Mucosa of gallbladder (tissue), 1 donor: ENCODE measurements around the gene GBP4. TPM values are rescaled to one million over a fixed set of nuclear protein-coding genes. Genes with fewer than 3 reads are reported as not detected.
"Not testable (repeated sequence)": the region's sequence is repeated elsewhere in the genome, so short reads cannot be mapped to it uniquely, and the experiment has no call there.

Experiments
- DNase-seq: peaks from one replicate; pipeline ENCODE4 v3.0.0-alpha.2; 2020; ENCODE audit warnings: low spot score
- total RNA-seq: library from RNA; stranded (reverse); gene quantifications from one replicate; pipeline ENCODE4 v1.2.1, GENCODE V29; 2021
- donor health status: DM: no; HTN: no; CAD: no.

Gene GBP4, protein sequence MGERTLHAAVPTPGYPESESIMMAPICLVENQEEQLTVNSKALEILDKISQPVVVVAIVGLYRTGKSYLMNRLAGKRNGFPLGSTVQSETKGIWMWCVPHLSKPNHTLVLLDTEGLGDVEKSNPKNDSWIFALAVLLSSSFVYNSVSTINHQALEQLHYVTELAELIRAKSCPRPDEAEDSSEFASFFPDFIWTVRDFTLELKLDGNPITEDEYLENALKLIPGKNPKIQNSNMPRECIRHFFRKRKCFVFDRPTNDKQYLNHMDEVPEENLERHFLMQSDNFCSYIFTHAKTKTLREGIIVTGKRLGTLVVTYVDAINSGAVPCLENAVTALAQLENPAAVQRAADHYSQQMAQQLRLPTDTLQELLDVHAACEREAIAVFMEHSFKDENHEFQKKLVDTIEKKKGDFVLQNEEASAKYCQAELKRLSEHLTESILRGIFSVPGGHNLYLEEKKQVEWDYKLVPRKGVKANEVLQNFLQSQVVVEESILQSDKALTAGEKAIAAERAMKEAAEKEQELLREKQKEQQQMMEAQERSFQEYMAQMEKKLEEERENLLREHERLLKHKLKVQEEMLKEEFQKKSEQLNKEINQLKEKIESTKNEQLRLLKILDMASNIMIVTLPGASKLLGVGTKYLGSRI
- 4.6 TPM for total RNA-seq

DNA sequence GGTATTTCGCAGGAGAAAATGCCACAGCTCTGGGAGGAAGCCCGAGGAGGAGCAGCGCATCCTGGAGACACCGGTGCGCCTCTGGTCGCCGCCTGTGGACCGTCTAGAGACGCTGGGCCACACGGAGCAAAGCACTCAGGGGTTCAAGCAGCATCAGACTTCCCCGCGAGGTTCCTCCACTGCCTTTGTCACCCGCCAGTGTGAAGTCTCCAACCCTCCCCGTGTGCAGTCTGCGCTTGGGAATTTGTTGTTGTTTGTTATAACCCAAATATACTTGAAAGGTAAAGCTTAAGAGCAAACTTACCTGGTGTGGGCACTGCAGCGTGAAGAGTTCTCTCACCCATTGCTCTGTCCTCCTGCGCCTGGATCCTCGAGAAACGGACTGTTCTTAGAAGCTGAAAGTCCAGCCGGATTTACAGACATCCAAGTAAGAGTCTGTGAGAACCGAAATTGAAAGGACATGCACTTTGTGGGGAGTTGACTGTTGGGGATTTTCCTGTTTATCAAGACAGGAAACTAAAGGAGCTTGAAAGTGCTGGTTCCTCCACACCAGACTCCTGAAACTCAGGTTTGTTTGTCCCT is at the start of gene GBP4:
TSS of gene GBP4 (minus strand) at position 452 of the 582 bp plus-strand sequence. CDS start at position 344, 108 bp downstream.
- DNase-seq, result peak; percentile 20

DNA sequence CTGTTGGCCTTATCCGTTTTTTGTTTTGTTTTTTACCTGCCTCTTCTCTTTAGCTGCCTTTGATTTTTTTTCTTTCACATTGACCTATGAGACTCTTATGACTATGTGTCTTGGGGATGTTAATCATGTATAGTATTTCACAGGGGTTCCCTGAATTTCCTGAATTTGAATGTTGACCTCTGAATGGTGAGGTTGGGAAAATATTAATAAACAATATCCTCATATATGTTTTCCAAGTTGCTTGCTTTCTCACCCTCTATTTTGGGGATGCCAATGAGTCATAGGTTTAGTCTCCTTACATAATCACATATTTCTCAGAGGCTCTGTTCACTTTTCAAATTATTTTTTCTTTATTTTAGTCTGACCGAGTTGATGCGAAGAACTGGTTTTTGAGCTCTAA is 44.3 kb upstream of the GBP4 start:
- no peak for DNase-seq

DNA sequence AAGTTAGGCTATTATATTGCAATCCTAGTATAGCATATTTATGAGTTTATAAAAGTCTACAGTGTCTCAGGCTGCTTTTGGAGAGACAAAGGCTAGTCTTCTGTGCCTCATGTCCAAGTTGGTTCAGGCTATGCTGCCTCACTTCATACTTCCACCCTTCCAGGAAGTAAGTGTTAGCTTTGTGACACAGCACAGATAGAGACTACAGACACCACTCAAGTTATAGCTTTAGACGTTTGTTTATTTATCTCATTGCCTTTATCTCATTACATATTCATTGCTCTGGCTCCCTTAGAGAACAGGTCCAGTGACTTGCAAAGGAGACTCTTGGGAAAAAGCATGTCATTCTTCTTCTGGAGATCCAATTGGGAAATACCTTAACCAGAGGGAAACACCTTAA is 22.6 kb upstream of the GBP4 start:
- DNase-seq, result no peak

DNA sequence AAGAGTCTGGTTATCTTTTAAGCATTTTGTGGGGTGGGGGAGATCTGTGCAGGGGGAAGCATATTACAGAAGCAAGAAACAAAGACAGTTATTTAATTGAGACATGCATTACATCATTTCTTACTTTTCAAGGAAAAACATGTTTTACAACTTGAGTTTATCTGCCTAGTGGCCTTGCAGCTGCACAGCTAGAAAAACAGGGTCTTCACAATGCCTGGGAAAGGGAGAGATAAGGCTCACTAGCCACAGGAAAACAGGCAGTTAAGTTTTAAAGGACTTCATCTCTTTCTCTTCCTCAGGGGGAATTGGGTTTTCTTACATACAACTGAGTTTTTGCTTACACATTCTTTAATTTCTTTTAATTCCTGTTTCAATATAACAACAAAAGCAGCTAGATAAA is 21.1 kb upstream of the GBP4 start:
- not testable (repeated sequence) for DNase-seq

- DNase-seq, result not testable (repeated sequence)
These were observed 20.2 kb upstream of the GBP4 start for GRCh38 chr1:89218941-89219340.

GRCh38 chr1:89213347-89213746 is 14.6 kb upstream of the GBP4 start:
- DNase-seq, result no peak

GRCh38 chr1:89211035-89211634 is 12.4 kb upstream of the GBP4 start:
- DNase-seq, result no peak

DNA sequence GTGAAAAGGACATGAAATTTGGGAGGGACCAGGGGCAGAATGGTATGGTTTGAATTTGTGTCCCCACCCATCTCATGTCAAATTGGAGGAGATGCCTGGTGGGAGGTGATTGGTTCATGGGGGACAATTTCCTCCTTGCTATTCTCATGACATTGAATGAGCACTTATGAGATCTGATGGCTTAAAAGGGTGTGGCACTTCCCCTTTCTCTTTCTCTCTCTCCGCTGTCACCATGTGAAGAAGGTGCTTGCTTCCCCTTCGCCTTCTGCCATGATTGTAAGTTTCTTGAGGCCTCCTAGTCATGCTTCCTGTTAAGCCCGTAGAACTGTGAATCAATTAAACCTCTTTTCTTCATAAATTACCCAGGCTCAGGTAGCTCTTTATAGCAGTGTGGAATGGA is 7.6 kb upstream of the GBP4 start:
- no peak for DNase-seq

- no peak for DNase-seq
These were observed 4.4 kb upstream of the GBP4 start for GRCh38 chr1:89203166-89203565.

- DNase-seq, result no peak
These were observed 2.5 kb upstream of the GBP4 start for GRCh38 chr1:89201106-89201794.

- no peak for DNase-seq
These were observed 1.9 kb upstream of the GBP4 start for GRCh38 chr1:89200663-89201062.

DNA sequence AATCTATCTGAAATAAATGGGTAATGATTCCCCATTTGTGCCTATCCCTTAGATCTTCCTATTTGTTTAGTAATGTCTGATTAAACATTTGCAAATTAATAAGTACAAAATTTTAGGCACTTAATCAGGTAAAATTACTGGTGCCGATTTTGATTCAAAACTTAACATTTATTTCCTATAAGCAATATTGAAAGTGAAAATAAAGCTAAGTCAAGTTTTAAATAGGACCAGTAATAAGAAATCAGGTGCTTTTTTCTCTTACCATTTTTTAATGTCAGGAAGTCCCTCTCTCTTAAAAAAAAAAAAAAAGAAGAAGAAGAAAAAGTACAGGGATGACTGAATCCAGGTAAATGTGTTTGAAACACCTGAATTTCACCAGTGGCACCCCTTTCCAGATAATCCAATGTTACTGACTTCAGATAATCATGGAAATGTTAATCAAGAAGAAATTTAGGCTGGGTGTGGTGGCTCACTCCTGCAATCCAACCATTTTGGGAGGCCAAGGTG is 836 bp upstream of the GBP4 start:
- DNase-seq, result no peak

- no peak for DNase-seq
These were observed 661 bp downstream of the GBP4 start for GRCh38 chr1:89198081-89198480.

- no peak for DNase-seq
These were observed 3.3 kb downstream of the GBP4 start for GRCh38 chr1:89195476-89195875.

DNA sequence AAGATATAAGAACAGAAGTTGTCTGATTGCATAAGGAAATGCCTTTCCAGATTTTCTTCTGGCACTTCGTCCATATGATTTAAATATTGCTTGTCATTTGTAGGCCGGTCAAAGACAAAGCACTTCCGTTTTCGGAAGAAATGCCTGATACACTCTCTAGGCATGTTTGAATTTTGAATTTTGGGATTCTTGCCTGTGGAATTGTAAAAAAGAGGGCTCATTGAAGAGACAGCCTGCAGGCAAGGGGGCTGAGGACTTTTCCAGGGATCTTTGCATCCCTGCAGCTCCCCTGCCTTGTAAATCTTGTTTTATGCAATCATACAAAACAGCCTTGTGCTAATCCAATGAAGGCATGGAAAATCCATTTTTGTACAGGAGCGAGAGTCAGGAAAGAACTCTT is 7.4 kb downstream of the GBP4 start:
- no peak for DNase-seq

- DNase-seq, result no peak
These were observed 8.7 kb downstream of the GBP4 start for GRCh38 chr1:89190017-89190416.

- no peak for DNase-seq
These were observed 19.4 kb downstream of the GBP4 start for GRCh38 chr1:89179343-89179742.

DNA sequence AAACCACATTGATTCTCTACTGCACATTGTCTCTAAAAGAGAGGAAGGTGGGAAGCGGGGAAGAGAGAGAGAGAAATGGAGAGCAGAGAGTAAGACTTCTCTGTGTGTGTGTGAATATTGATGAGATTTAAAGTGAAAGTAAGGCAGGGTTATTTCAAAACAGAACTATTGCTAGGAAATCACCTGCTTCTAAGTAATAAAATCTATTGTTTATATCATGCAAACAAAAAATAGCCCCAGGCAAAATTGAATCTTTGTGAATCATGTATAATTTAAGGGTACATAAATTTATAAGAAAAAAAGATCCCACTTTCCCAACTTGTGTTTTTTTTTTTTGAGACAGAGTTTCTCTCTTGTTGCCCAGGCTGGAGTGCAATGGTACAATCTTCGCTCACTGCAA is 21.8 kb downstream of the GBP4 start:
- no peak for DNase-seq

DNA sequence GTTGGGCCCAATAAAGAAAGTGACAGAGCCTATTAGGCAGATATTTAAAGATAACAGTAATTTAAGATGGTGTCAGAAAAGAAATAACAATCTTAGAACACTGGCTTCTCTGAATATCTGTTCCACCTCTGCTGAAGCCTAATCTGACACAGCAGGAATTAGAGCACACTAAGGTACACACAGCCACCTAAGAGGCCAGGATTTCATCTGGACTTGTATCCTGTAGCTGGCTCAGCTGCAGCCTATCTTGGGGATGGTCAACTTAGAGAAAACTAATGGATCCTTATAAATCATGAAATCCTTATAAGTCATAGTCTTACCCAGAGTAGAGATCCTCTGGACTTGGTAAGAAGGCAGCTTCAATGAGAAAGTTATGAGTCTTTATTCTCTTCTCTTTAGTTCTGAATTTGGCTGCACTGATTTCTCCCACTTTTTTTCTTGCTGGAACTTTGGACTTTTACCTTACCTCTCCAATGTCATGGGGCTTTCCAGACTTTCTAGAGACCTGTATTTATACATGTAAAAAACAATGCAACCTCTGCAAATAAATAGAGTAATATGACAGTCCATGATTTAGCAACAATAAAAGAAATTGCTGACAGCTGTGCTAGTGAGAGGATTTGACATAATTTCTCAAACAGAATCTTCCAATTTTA is 23.0 kb downstream of the GBP4 start, which contains the start of gene GBP7:
TSS of gene GBP7 (minus strand) at position 403 of the 656 bp plus-strand sequence. CDS start 4,068 bp downstream, outside the sequence.
- DNase-seq, result no peak

- no peak for DNase-seq
These were observed 24.3 kb downstream of the GBP4 start for GRCh38 chr1:89174491-89174890.
